RWPE2 (cell line): ENCODE data around the gene SUCLG2.

Experiments
- ATAC-seq: fragments of 200-7000 bp; cut with Tn5 transposase; 3 replicates; pipeline ENCODE4 v1.9.1; 2021; ENCODE audit warnings: low read depth
- DNase-seq: peaks from one replicate; pipeline ENCODE4 v3.0.0-alpha.2; 2020; ENCODE audit warnings: low spot score
- H3K27ac ChIP-seq: fragments of 450-650 bp; 2 replicates; pipeline ENCODE4 v1.5.1; 2017; ENCODE audit warnings: mild to moderate bottlenecking; ENCODE audit not compliant: poor library complexity, severe bottlenecking
- H3K27me3 ChIP-seq: fragments of 250-450 bp; sonication (Bioruptor Pico); 2 replicates; pipeline ENCODE4 v1.5.1; 2021; ENCODE audit warnings: mild to moderate bottlenecking, moderate library complexity; ENCODE audit not compliant: insufficient read depth, poor library complexity, severe bottlenecking
- H3K36me3 ChIP-seq: fragments of 250-450 bp; sonication (Bioruptor Pico); 2 replicates; pipeline ENCODE4 v1.5.1; 2020; ENCODE audit warnings: low read depth, mild to moderate bottlenecking, moderate library complexity
- H3K4me1 ChIP-seq: fragments of 250-450 bp; sonication (Bioruptor Pico); 2 replicates; pipeline ENCODE4 v1.5.1; 2021; ENCODE audit warnings: mild to moderate bottlenecking, moderate library complexity; ENCODE audit not compliant: insufficient read depth, poor library complexity, severe bottlenecking
- H3K4me3 ChIP-seq: fragments of 250-450 bp; sonication (Bioruptor Pico); 2 replicates; pipeline ENCODE4 v1.5.1; 2021; ENCODE audit warnings: mild to moderate bottlenecking, moderate library complexity; ENCODE audit not compliant: severe bottlenecking
- H3K9me3 ChIP-seq: fragments of 250-450 bp; sonication (Bioruptor Pico); 2 replicates; pipeline ENCODE4 v1.5.1; 2021; ENCODE audit warnings: mild to moderate bottlenecking, moderate library complexity; ENCODE audit not compliant: severe bottlenecking
- TF ChIP-seq, protein P1 (sequence below): fragments of 450-650 bp; IDR thresholded peaks from one replicate; pipeline ENCODE4 v1.5.1; 2017; ENCODE audit warnings: mild to moderate bottlenecking, moderate library complexity; ENCODE audit not compliant: poor library complexity, severe bottlenecking

Gene SUCLG2

GRCh38 chr3:67450153-67450552, 204.3 kb downstream of the SUCLG2 start:
- Histone ChIP-seq H3K27ac (no peak overlapping the region), H3K36me3 (no peaks in the 10 kb centered on the region), H3K4me1 (no peaks in the 10 kb centered on the region), H3K4me3 (no peak overlapping the region), H3K9me3 (no peaks in the 10 kb centered on the region), H3K27me3 (no peaks in the 10 kb centered on the region)
- TF ChIP-seq, protein P1, sequence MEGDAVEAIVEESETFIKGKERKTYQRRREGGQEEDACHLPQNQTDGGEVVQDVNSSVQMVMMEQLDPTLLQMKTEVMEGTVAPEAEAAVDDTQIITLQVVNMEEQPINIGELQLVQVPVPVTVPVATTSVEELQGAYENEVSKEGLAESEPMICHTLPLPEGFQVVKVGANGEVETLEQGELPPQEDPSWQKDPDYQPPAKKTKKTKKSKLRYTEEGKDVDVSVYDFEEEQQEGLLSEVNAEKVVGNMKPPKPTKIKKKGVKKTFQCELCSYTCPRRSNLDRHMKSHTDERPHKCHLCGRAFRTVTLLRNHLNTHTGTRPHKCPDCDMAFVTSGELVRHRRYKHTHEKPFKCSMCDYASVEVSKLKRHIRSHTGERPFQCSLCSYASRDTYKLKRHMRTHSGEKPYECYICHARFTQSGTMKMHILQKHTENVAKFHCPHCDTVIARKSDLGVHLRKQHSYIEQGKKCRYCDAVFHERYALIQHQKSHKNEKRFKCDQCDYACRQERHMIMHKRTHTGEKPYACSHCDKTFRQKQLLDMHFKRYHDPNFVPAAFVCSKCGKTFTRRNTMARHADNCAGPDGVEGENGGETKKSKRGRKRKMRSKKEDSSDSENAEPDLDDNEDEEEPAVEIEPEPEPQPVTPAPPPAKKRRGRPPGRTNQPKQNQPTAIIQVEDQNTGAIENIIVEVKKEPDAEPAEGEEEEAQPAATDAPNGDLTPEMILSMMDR = no peak
- no peak for DNase-seq
- no peak for ATAC-seq

DNA sequence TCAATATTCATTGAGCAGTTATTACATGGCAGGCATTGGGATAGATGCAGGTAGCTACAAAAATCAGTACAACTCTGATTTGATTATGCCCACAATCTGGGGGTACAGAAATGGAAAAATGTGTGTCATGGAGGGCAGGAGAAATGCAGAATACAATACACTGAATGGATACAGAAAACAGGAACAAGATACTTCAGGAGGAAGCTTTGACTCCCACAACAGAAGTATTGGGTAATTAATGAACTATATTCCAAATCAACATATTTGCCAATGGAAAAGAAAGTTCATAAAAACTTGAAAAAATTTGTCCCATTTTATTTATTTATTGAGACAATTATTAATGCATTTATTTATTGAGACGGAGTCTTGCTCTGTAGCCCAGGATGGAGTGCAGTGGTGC, 207.0 kb downstream of the SUCLG2 start:
- TF ChIP-seq, protein P1 = no peak
- Histone ChIP-seq H3K27ac (no peak overlapping the region), H3K27me3 (no peaks in the 10 kb centered on the region), H3K4me3 (no peak overlapping the region), H3K36me3 (no peaks in the 10 kb centered on the region), H3K4me1 (no peaks in the 10 kb centered on the region), H3K9me3 (no peaks in the 10 kb centered on the region)
- DNase-seq (no peak), ATAC-seq (no peak)

- DNase-seq (no peak), ATAC-seq (no peak)
- no peak overlapping the region for H3K27ac ChIP-seq
- H3K4me1 ChIP-seq = no peaks in the 10 kb centered on the region
- no peaks in the 10 kb centered on the region for H3K27me3 ChIP-seq
- H3K9me3 ChIP-seq = no peaks in the 10 kb centered on the region
- TF ChIP-seq, protein P1 = no peak
- no peak overlapping the region for H3K4me3 ChIP-seq
- H3K36me3 ChIP-seq = no peaks in the 10 kb centered on the region
Observed at GRCh38 chr3:67437789-67438188, 216.6 kb downstream of the SUCLG2 start.

GRCh38 chr3:67437090-67437489, 217.3 kb downstream of the SUCLG2 start:
- Histone ChIP-seq H3K36me3 (no peaks in the 10 kb centered on the region), H3K27ac (no peak overlapping the region), H3K4me1 (no peaks in the 10 kb centered on the region), H3K27me3 (no peaks in the 10 kb centered on the region), H3K9me3 (no peaks in the 10 kb centered on the region), H3K4me3 (no peak overlapping the region)
- DNase-seq (no peak), ATAC-seq (no peak)
- TF ChIP-seq, protein P1 = no peak

DNA sequence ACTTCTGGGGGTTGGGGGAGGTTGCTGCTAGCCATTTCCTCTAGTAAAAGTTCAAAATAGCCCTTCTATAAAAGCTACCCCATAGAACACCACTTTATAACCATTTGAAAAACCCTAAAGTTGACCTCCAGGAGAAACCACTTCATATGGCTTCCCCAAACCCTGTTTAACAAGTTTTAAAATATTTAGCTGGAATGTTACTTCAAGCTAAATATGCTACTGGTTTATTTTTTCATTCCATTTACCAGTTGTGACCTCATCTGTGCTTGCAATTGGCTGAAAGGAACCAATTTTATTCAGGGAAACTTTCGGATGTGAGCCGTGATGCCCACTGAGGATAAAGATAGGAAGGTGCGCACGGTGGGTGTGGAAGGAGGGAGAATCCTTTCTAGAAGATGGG, 221.3 kb downstream of the SUCLG2 start:
- TF ChIP-seq, protein P1 = no peak
- DNase-seq (no peak), ATAC-seq (no peak)
- Histone ChIP-seq H3K4me1 (no peaks in the 10 kb centered on the region), H3K9me3 (no peaks in the 10 kb centered on the region), H3K36me3 (no peaks in the 10 kb centered on the region), H3K4me3 (no peak overlapping the region), H3K27me3 (no peaks in the 10 kb centered on the region), H3K27ac (no peak overlapping the region)
